Measurements from ENCODE around the gene SBK2.

- TF ChIP-seq CTCF (IDR thresholded peaks at IDR 0.05) (no peak), POLR2A (IDR thresholded peaks at IDR 0.05) (no peak)
Observed at GRCh38 chr19:55545443-55545842, 8.5 kb upstream of the SBK2 start, which contains the start of gene SBK3.
